SU-DHL-6 (cell line): ENCODE measurements around the gene NANOS2.

Experiments used
- H2AFZ ChIP-seq: fragments of 200-600 bp; sonication (generic); 2 replicates; pipeline ENCODE4 v1.6.1; 2014; ENCODE audit warnings: low read depth, mild to moderate bottlenecking, moderate library complexity, mixed read lengths, antibody characterized with exemption, low read length; ENCODE audit not compliant: severe bottlenecking
- H3F3A ChIP-seq: fragments of 200-600 bp; shearing (Covaris generic); 2 replicates; pipeline ENCODE4 v1.6.0; 2016; ENCODE audit warnings: antibody characterized with exemption, mild to moderate bottlenecking; ENCODE audit not compliant: insufficient read depth
- H3K27ac ChIP-seq: fragments of 200-600 bp; sonication (generic); 2 replicates; pipeline ENCODE4 v1.5.1; 2016; ENCODE audit warnings: low read depth, mild to moderate bottlenecking, low read length, moderate library complexity, mixed read lengths
- H3K27me3 ChIP-seq: fragments of 200-600 bp; sonication (generic), shearing (Covaris generic); 2 replicates; pipeline ENCODE4 v1.6.0; 2014; ENCODE audit warnings: mild to moderate bottlenecking, low read length
- H3K36me3 ChIP-seq: fragments of 200-600 bp; sonication (generic); 2 replicates; pipeline ENCODE4 v1.6.1; 2014; ENCODE audit warnings: mild to moderate bottlenecking, low read length, mixed read lengths
- H3K4me2 ChIP-seq: fragments of 300-600, 200-600 bp; shearing (Covaris generic), sonication (generic); 2 replicates; pipeline ENCODE4 v1.6.0; 2014; ENCODE audit warnings: low read length, low read depth, mild to moderate bottlenecking; ENCODE audit not compliant: poor library complexity, severe bottlenecking
- H3K4me3 ChIP-seq: fragments of 200-600 bp; sonication (generic); 2 replicates; pipeline ENCODE4 v1.5.1; 2014; ENCODE audit warnings: antibody characterized with exemption, low read length, mild to moderate bottlenecking, mixed read lengths; ENCODE audit not compliant: insufficient read depth, poor library complexity, severe bottlenecking
- H3K79me2 ChIP-seq: fragments of 200-600 bp; sonication (generic); 2 replicates; pipeline ENCODE4 v1.6.1; 2014; ENCODE audit warnings: mild to moderate bottlenecking, low read length, moderate library complexity; ENCODE audit not compliant: insufficient read depth
- H3K9ac ChIP-seq: fragments of 200-600 bp; sonication (generic); 2 replicates; pipeline ENCODE4 v1.7.0; 2014; ENCODE audit warnings: mild to moderate bottlenecking, low read length
- H3K9me2 ChIP-seq: fragments of 200-600 bp; sonication (generic); replicated peaks from 2 replicates; pipeline ENCODE4 v1.6.1; 2014; ENCODE audit warnings: low read length; ENCODE audit not compliant: insufficient read depth
- H3K9me3 ChIP-seq: fragments of 200-600 bp; sonication (generic); 2 replicates; pipeline ENCODE4 v1.6.1; 2014; ENCODE audit warnings: low read length, mixed read lengths; ENCODE audit not compliant: insufficient read depth
- H4K20me1 ChIP-seq: fragments of 200-600 bp; sonication (generic); 2 replicates; pipeline ENCODE4 v1.6.1; 2014; ENCODE audit warnings: low read depth, mild to moderate bottlenecking, antibody characterized with exemption, low read length, moderate library complexity, mixed read lengths
- CTCF ChIP-seq: fragments of 200-600 bp; sonication (generic); IDR thresholded peaks from one replicate; pipeline ENCODE4 v1.5.1; 2017; ENCODE audit warnings: antibody characterized with exemption, mild to moderate bottlenecking, low read length, moderate library complexity; ENCODE audit not compliant: insufficient read depth, poor library complexity, severe bottlenecking
- EZH2phosphoT487 ChIP-seq: fragments of 200-600 bp; sonication (generic), shearing (Covaris generic); conservative IDR thresholded peaks from 2 replicates; pipeline ENCODE4 v1.6.1; 2018; ENCODE audit warnings: mild to moderate bottlenecking, antibody characterized with exemption, low read length, moderate library complexity, mixed read lengths

The NANOS2 gene

GRCh38 chr19:45959517-45960025 is 45.0 kb upstream of the NANOS2 start:
- H3K9me2 ChIP-seq, result no peaks in the 10 kb centered on the region
- no peaks in the 10 kb centered on the region for H3K79me2 ChIP-seq
- H3K9ac ChIP-seq, result no peak overlapping the region
- no peaks in the 10 kb centered on the region for H3F3A ChIP-seq
- H4K20me1 ChIP-seq, result no peaks in the 10 kb centered on the region
- no peaks in the 10 kb centered on the region for H3K36me3 ChIP-seq
- no peak overlapping the region for H3K27ac ChIP-seq
- TF ChIP-seq CTCF, result no peak
- TF ChIP-seq EZH2phosphoT487, result no peak
- H3K27me3 ChIP-seq, result no peaks in the 10 kb centered on the region
- H3K4me3 ChIP-seq, result no peak overlapping the region
- H3K9me3 ChIP-seq, result no peaks in the 10 kb centered on the region
- H2AFZ ChIP-seq, result no peak overlapping the region
- H3K4me2 ChIP-seq, result no peak overlapping the region

- no peak for TF ChIP-seq EZH2phosphoT487
- TF ChIP-seq CTCF, result no peak
- no peaks in the 10 kb centered on the region for H3K27me3 ChIP-seq
- no peaks in the 10 kb centered on the region for H3K9me2 ChIP-seq
- H3K4me3 ChIP-seq, result no peak overlapping the region
- no peak overlapping the region for H3K4me2 ChIP-seq
- H3K9me3 ChIP-seq, result no peaks in the 10 kb centered on the region
- no peaks in the 10 kb centered on the region for H4K20me1 ChIP-seq
- H3K27ac ChIP-seq, result no peak overlapping the region
- H2AFZ ChIP-seq, result no peak overlapping the region
- no peaks in the 10 kb centered on the region for H3K36me3 ChIP-seq
- H3K79me2 ChIP-seq, result no peaks in the 10 kb centered on the region
- no peak overlapping the region for H3K9ac ChIP-seq
- H3F3A ChIP-seq, result no peaks in the 10 kb centered on the region
Measured at GRCh38 chr19:45958769-45959516, 44.4 kb upstream of the NANOS2 start.

GRCh38 chr19:45958320-45958719 is 43.7 kb upstream of the NANOS2 start:
- H3K79me2 ChIP-seq, result no peaks in the 10 kb centered on the region
- no peaks in the 10 kb centered on the region for H3K9me2 ChIP-seq
- H3K4me3 ChIP-seq, result no peak overlapping the region
- no peak overlapping the region for H3K27ac ChIP-seq
- H3K36me3 ChIP-seq, result no peaks in the 10 kb centered on the region
- no peaks in the 10 kb centered on the region for H4K20me1 ChIP-seq
- H3F3A ChIP-seq, result no peaks in the 10 kb centered on the region
- no peaks in the 10 kb centered on the region for H3K27me3 ChIP-seq
- TF ChIP-seq EZH2phosphoT487 (no peak), CTCF (no peak)
- no peak overlapping the region for H3K9ac ChIP-seq
- H3K9me3 ChIP-seq, result no peaks in the 10 kb centered on the region
- H2AFZ ChIP-seq, result no peak overlapping the region
- H3K4me2 ChIP-seq, result no peak overlapping the region
